IPS-20b (cell line): ENCODE measurements around the gene ZFX.

Experiments used
- H3K27ac ChIP-seq: one replicate; pipeline ENCODE4 v1.5.1; 2013; ENCODE audit warnings: low read length
- H3K27me3 ChIP-seq: 2 replicates; pipeline ENCODE4 v1.6.1; 2013; ENCODE audit warnings: mild to moderate bottlenecking, low read length, inconsistent platforms; ENCODE audit not compliant: insufficient read depth
- H3K36me3 ChIP-seq: 2 replicates; pipeline ENCODE4 v1.6.1; 2013; ENCODE audit warnings: low read depth, mild to moderate bottlenecking, inconsistent platforms, low read length, moderate library complexity; ENCODE audit not compliant: insufficient read depth
- H3K4me1 ChIP-seq: 2 replicates; pipeline ENCODE4 v1.6.1; 2013; ENCODE audit warnings: mild to moderate bottlenecking, control low read depth, inconsistent platforms, low read length, moderate library complexity; ENCODE audit not compliant: insufficient read depth
- H3K4me3 ChIP-seq: 2 replicates; pipeline ENCODE4 v1.5.1; 2013; ENCODE audit warnings: mild to moderate bottlenecking, low read length, inconsistent platforms
- H3K9ac ChIP-seq: 2 replicates; pipeline ENCODE4 v1.6.1; 2013; ENCODE audit warnings: low read depth, mild to moderate bottlenecking, inconsistent platforms, low read length, moderate library complexity
- H3K9me3 ChIP-seq: 2 replicates; pipeline ENCODE4 v1.6.1; 2013; ENCODE audit warnings: mild to moderate bottlenecking, low read depth, low read length, inconsistent platforms; ENCODE audit not compliant: insufficient read depth

ZFX gene

DNA sequence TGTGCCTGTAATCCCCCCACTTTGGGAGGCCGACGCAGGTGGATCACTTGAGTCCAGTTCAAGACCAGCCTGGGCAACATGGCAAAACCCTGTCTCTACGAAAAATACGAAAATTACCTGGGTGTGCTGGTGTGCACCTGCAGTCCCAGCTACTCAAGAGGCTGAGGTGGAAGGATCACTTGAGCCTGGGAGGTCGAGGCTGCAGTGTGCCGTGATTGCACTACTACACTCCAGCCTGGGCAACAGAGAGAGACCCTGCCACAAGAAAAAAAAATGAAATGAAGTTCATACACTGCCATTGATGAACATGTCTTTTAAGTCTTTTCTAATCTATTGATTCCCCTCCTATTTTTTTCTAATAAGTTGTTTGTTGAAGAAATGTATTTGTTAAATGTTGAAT, 5.0 kb upstream of the ZFX start:
- peaks cover 17% of the 10 kb centered on the region; the same call in 1 of the 2 replicates for H3K4me1 ChIP-seq
- H3K9ac ChIP-seq: no peak overlapping the region
- H3K27ac ChIP-seq: no peak overlapping the region
- no peaks in the 10 kb centered on the region for H3K27me3 ChIP-seq
- no peaks in the 10 kb centered on the region for H3K9me3 ChIP-seq
- H3K36me3 ChIP-seq: no peaks in the 10 kb centered on the region
- no peak overlapping the region for H3K4me3 ChIP-seq

- no peak overlapping the region for H3K9ac ChIP-seq
- no peaks in the 10 kb centered on the region for H3K27me3 ChIP-seq
- no peak overlapping the region for H3K4me3 ChIP-seq
- H3K9me3 ChIP-seq: no peaks in the 10 kb centered on the region
- no peak overlapping the region for H3K27ac ChIP-seq
- peaks cover 17% of the 10 kb centered on the region; the same call in 1 of the 2 replicates for H3K4me1 ChIP-seq
- no peaks in the 10 kb centered on the region for H3K36me3 ChIP-seq
These were observed 4.0 kb upstream of the ZFX start for GRCh38 chrX:24145303-24146186.

- Histone ChIP-seq H3K9ac (no peak overlapping the region), H3K9me3 (no peaks in the 10 kb centered on the region), H3K4me3 (no peak overlapping the region), H3K27me3 (no peaks in the 10 kb centered on the region), H3K4me1 (peaks cover 17% of the 10 kb centered on the region; the same call in 1 of the 2 replicates), H3K27ac (no peak overlapping the region), H3K36me3 (no peaks in the 10 kb centered on the region)
These were observed 3.1 kb upstream of the ZFX start for GRCh38 chrX:24146283-24146949.

- Histone ChIP-seq H3K9ac (no peak overlapping the region), H3K4me3 (no peak overlapping the region)
These were observed 2.4 kb upstream of the ZFX start for GRCh38 chrX:24147165-24147564.

GRCh38 chrX:24148121-24148520, 1.4 kb upstream of the ZFX start:
- peak overlapping the region; percentile 71 for H3K27ac ChIP-seq
- no peaks in the 10 kb centered on the region for H3K36me3 ChIP-seq
- no peaks in the 10 kb centered on the region for H3K27me3 ChIP-seq
- H3K4me3 ChIP-seq: no peak overlapping the region; the same call in 1 of the 2 replicates
- no peaks in the 10 kb centered on the region for H3K9me3 ChIP-seq
- peaks cover 17% of the 10 kb centered on the region; the same call in 1 of the 2 replicates for H3K4me1 ChIP-seq
- peak overlapping the region; percentile 88; the same call in 1 of the 2 replicates for H3K9ac ChIP-seq

More at GRCh38 chrX:24147165-24147564, 2.4 kb upstream of the ZFX start:
- no peaks in the 10 kb centered on the region for H3K36me3 ChIP-seq
- H3K9me3 ChIP-seq: no peaks in the 10 kb centered on the region
- H3K27me3 ChIP-seq: no peaks in the 10 kb centered on the region
- H3K4me1 ChIP-seq: peaks cover 17% of the 10 kb centered on the region; the same call in 1 of the 2 replicates
- H3K27ac ChIP-seq: no peak overlapping the region

- Histone ChIP-seq H3K4me1 (peaks cover 17% of the 10 kb centered on the region; the same call in 1 of the 2 replicates), H3K27ac (peak overlapping the region; percentile 71), H3K9me3 (no peaks in the 10 kb centered on the region), H3K27me3 (no peaks in the 10 kb centered on the region), H3K9ac (peak overlapping the region; percentile 88; the same call in 1 of the 2 replicates), H3K4me3 (peak overlapping the region; percentile 66), H3K36me3 (no peaks in the 10 kb centered on the region)
These were observed 786 bp upstream of the ZFX start for GRCh38 chrX:24148535-24149350.

DNA sequence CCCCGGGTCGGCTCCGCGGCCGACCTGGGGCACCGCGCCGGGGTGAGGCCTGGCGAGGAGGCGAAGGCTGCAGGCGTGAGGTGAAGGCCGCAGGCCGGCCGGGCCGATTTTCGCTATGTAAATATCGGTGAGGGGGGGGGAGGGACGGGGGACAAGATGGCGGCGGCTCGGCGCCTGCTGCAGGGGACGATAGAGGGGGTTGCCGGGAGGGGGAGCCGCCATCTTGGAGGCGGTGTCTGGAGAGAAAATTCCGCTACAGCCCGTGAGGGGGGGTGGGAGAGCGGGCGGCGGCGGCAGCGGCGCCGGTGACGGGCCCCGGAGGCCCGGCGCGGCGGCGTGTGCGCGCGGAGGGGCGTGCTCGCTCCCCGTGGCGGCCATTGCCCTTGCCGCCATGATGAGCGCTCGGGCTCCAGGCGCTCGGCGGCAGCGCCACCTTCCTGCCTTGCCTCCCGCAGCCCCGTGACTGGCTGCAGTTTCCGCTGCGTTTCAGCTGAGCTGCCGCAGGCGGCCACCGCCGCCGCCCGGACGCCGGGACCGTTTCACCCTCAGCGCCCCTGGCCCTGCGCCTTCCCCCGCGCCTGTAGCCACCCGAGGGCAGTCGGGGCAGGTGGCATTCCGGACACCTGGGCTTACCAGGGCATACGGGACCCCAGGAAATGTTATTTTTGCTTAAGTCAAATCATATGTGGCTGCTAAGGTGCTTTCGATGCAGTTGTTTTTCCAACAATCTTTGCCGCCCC, 692 bp downstream of the ZFX start:
- Histone ChIP-seq H3K9ac (peak overlapping the region; percentile 95), H3K27ac (peak overlapping the region; percentile 77), H3K36me3 (no peaks in the 10 kb centered on the region; the same call in 1 of the 2 replicates), H3K27me3 (no peaks in the 10 kb centered on the region), H3K4me3 (peak overlapping the region; percentile 96), H3K4me1 (peaks cover 17% of the 10 kb centered on the region; the same call in 1 of the 2 replicates), H3K9me3 (no peaks in the 10 kb centered on the region)

GRCh38 chrX:24150898-24151297, 1.4 kb downstream of the ZFX start:
- Histone ChIP-seq H3K9me3 (no peaks in the 10 kb centered on the region), H3K9ac (peak overlapping the region; percentile 95), H3K4me3 (peak overlapping the region; percentile 96), H3K36me3 (no peaks in the 10 kb centered on the region; the same call in 1 of the 2 replicates), H3K4me1 (peaks cover 17% of the 10 kb centered on the region; the same call in 1 of the 2 replicates), H3K27ac (peak overlapping the region; percentile 77), H3K27me3 (no peaks in the 10 kb centered on the region)

- Histone ChIP-seq H3K9me3 (no peaks in the 10 kb centered on the region), H3K27me3 (no peaks in the 10 kb centered on the region), H3K4me1 (peaks cover 12% of the 10 kb centered on the region; the same call in 1 of the 2 replicates), H3K36me3 (no peaks in the 10 kb centered on the region; the same call in 1 of the 2 replicates), H3K9ac (peak overlapping the region; percentile 95; the same call in 1 of the 2 replicates), H3K27ac (no peak overlapping the region), H3K4me3 (peak overlapping the region; percentile 96)
These were observed 2.0 kb downstream of the ZFX start for GRCh38 chrX:24151513-24151912.

GRCh38 chrX:24153178-24153795, 3.8 kb downstream of the ZFX start:
- no peak overlapping the region for H3K27ac ChIP-seq
- no peaks in the 10 kb centered on the region for H3K9me3 ChIP-seq
- H3K27me3 ChIP-seq: no peaks in the 10 kb centered on the region
- no peaks in the 10 kb centered on the region; the same call in 1 of the 2 replicates for H3K36me3 ChIP-seq
- H3K4me3 ChIP-seq: no peak overlapping the region
- peaks cover 4% of the 10 kb centered on the region; the same call in 1 of the 2 replicates for H3K4me1 ChIP-seq
- no peak overlapping the region; the same call in 1 of the 2 replicates for H3K9ac ChIP-seq
